Natural killer cell treated with Interleukin-12 subunit alpha and Interleukin-12 subunit beta and Interleukin-15 and Interleukin-18, amount 100 ng/mL, for 72 hours (primary cell): Measurements from ENCODE around the gene ADAP1. TPM values are rescaled to one million over a fixed set of nuclear protein-coding genes. Genes with fewer than 3 reads are reported as not detected.
A peak's percentile ranks its signal among the peaks of the same experiment; 100 is the strongest.
"Not testable (repeated sequence)": the region's sequence is repeated elsewhere in the genome, so short reads cannot be mapped to it uniquely, and the experiment has no call there.

Source experiments
- ATAC-seq, 2 donors: fragments of 150-1000 bp; cut with Tn5 transposase in 1 of 2; sonication (Bioruptor Pico), chemical (Tn5 transposase) in 1 of 2; 2 replicates each; pipeline ENCODE4 v1.10.0; 2021
- DNase-seq: peaks from one replicate; pipeline ENCODE4 v3.0.0; 2022; ENCODE audit warnings: low spot score
- H3K27ac Mint-ChIP-seq, 2 donors: 1 replicate in 1 of 2; 2 replicates in 1 of 2; pipeline ENCODE4 v1.8.0; 2022; ENCODE audit warnings: mixed read lengths in 2 of 2, mild to moderate bottlenecking in 1 of 2, moderate library complexity in 1 of 2
- H3K27me3 Mint-ChIP-seq, 2 donors: 1 replicate in 1 of 2; 2 replicates in 1 of 2; pipeline ENCODE4 v1.8.0; 2022; ENCODE audit warnings: mixed read lengths in 2 of 2
- H3K36me3 Mint-ChIP-seq: one replicate; pipeline ENCODE4 v1.8.0; 2022; ENCODE audit warnings: mixed read lengths
- H3K4me1 Mint-ChIP-seq, 2 donors: 1 replicate in 1 of 2; 2 replicates in 1 of 2; pipeline ENCODE4 v1.8.0; 2022; ENCODE audit warnings: low read depth in 2 of 2, mixed read lengths in 2 of 2, mild to moderate bottlenecking in 1 of 2
- H3K4me3 Mint-ChIP-seq: one replicate; pipeline ENCODE4 v1.8.0; 2022; ENCODE audit warnings: mixed read lengths
- H3K9me3 Mint-ChIP-seq: 2 replicates; pipeline ENCODE4 v1.8.0; 2022; ENCODE audit warnings: mixed read lengths
- total RNA-seq, 2 donors: library from RNA; stranded (reverse); gene quantifications; one replicate each; pipeline ENCODE4 v1.2.3, GENCODE V29; 2022

ADAP1 gene
- total RNA-seq, 2 donors from 2014 or later = 70.6 to 161 TPM

DNA sequence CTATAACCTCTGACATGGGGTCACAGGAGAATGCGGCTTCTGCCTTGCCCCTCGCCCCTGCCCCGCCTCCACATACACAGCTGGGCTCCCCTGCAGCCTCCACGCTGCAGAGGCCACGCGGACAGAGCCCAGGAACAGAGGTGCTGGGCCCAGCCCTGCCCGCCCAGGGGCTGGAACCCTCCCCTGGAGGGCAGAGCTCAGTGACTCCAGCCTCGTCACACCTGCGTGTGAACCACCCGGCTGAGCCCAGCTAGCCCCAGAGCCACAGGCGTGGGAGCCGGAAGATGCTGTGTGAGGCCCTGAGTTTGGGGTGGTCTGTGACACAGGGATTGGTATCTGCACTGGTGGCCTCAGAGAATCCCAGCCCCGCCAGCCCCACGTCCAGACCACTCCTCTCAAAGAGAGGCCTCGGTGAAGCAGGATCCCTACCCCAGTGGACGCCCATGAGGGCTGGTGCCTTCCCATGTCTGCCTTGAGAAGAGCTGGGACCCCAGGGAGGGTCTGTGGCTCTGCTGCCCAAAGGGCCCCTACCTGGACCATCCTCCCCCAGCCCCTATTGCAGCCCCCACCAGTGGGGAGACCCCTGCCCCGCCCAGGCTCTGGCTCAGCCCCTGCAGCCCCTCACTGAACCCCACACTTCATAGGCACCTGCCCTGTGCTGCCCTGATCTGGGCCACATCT, 8.1 kb upstream of the ADAP1 start:
- Mint-ChIP-seq H3K4me1 (peaks cover 20% of the 10 kb centered on the region in 2 donors), H3K27ac (no peak overlapping the region), H3K4me3 (no peak overlapping the region), H3K36me3 (peaks cover 4% of the 10 kb centered on the region), H3K27me3 (no peaks in the 10 kb centered on the region), H3K9me3 (no peaks in the 10 kb centered on the region)
- DNase-seq (no peak), ATAC-seq (peak in 1 of 2 donors; percentile 37)

DNA sequence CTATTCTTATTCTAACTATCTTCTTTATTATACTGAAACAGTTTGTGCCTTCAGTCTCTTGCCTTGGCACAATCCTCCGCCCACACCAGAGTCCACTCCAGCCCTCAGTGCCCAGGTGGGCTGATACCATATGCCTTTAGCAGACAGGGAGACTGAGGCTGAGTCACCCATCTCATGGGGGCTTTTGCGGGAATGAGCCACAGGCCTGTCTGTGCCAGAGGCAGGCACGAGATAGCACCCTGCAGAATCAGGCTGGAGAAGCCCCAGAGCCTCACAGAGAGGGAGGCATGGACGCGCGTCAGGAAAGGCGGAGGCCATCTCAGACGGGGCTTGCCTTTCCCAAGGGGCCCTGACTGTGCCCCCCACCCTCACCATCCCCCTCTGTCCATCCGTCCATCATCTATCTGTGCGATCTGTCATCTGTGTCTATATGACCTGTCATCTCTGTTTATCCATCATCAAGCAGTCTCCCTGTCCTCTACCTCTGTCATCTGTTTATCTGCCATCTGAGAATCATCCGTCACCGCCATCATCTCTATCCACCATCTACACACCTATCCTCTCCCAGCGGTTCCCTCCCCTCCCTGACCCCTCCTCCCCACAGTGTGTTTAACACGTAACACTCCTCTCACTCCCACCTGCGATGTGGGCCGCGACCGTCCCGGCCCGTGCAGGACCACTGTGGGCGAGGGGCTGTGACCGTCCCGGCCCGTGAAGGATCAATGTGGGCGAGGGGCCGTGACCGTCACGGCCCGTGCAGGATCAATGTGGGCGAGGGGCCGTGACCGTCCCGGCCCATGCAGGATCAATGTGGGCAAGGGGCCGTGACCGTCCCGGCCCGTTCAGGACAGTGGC, 7.3 kb upstream of the ADAP1 start:
- Mint-ChIP-seq H3K4me1 (peaks cover 20% of the 10 kb centered on the region in 2 donors), H3K27me3 (no peaks in the 10 kb centered on the region), H3K27ac (no peak overlapping the region), H3K9me3 (no peaks in the 10 kb centered on the region), H3K36me3 (peaks cover 4% of the 10 kb centered on the region), H3K4me3 (no peak overlapping the region)
- ATAC-seq (no peak), DNase-seq (no peak)

DNA sequence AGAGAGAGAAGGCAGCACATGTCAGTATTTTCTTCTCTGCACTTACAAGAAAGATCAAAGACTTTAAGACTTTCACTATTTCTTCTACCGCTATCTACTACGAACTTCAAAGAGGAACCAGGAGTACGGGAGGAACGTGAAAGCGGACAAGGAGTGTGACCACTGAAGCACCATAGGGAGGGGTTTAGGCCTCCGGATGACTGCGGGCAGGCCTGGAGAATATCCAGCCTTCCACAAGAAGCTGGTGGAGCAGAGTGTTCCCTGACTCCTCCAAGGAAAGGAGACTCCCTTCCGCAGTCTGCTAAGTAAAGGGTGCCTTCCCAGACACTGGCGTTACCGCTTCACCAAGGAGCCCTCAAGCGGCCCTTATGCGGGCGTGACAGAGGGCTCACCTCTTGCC, 6.5 kb upstream of the ADAP1 start:
- H3K27me3 Mint-ChIP-seq, H3K4me3 Mint-ChIP-seq, DNase-seq, H3K27ac Mint-ChIP-seq, H3K9me3 Mint-ChIP-seq, ATAC-seq, H3K36me3 Mint-ChIP-seq: not testable (repeated sequence)
- peaks cover 14 to 16% of the 10 kb centered on the region in 2 donors for H3K4me1 Mint-ChIP-seq

DNA sequence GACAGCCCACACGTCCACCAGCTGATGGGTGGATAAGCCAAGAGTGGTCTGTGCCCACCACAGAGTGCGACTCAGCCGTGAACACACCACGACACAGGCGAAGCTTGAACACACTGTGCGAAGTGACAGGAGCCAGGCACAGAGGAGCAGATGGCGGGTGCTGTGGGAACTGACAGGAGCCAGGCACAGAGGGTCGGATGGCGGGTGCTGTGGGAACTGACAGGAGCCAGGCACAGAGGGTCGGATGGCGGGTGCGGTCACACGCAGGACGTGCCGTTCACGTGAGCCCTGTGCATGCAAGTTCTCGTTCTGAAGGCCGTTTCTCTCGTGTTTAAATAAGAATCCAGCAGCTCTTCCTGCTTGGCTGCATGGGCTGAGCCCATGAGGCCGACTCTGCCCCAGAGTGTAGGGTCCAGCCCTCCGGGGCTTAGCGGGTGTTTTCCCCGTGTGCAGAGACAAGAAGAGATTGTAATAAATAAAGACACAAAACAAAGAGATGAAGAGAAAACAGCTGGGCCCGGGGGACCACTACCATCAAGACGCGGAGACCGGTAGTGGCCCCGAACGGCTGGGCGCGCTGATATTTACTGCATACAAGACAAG, 5.9 kb upstream of the ADAP1 start:
- no peak overlapping the region for H3K27ac Mint-ChIP-seq
- H3K36me3 Mint-ChIP-seq = no peaks in the 10 kb centered on the region
- peaks cover 0 to 2% of the 10 kb centered on the region in 2 donors for H3K27me3 Mint-ChIP-seq
- no peak for DNase-seq
- peaks cover 14 to 16% of the 10 kb centered on the region in 2 donors for H3K4me1 Mint-ChIP-seq
- ATAC-seq = no peak
- H3K9me3 Mint-ChIP-seq = no peaks in the 10 kb centered on the region
- H3K4me3 Mint-ChIP-seq = no peak overlapping the region

DNA sequence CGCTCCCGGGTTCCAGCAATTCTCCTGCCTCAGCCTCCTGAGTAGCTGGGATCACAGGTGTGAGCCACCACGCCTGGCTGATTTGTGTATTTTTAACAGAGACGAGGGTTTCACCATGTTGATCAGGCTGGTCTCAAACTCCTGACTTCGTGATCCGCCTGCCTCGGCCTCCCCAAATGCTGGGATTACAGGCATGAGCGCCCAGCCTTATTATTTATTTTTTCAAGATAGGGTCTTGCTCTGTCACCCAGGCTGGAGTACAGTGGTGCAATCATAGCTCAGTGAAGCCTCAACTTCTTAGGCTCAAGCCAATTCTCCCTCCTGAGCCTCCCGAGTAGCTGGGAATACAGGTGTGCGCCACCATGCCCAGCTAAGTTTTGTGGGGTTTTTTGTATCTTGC, 5.3 kb upstream of the ADAP1 start:
- H3K36me3 Mint-ChIP-seq, H3K27me3 Mint-ChIP-seq, H3K9me3 Mint-ChIP-seq, DNase-seq, H3K4me3 Mint-ChIP-seq, H3K27ac Mint-ChIP-seq, ATAC-seq: not testable (repeated sequence)
- H3K4me1 Mint-ChIP-seq = peaks cover 10 to 17% of the 10 kb centered on the region in 2 donors

DNA sequence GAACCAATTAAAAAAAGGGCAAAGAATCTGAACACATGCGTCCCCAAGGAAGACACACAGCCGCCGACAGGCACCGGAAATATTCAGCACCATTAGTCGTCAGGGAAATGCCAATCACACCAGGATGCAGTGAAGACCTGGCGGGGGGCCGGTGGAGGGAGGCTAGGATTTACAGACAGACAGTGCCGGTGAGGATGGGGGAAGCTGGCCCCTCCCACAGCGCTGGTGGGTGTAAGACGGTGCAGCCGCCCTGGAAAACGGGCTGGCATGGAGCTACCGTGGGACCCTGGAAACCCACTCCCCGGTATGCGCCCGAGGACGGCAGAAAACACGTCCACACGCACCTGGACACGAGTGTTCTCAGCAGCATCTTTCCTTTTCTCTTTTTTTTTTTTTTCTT, 4.8 kb upstream of the ADAP1 start:
- no peak overlapping the region for H3K27ac Mint-ChIP-seq
- H3K27me3 Mint-ChIP-seq = peaks cover 0 to 2% of the 10 kb centered on the region in 2 donors
- no peaks in the 10 kb centered on the region for H3K9me3 Mint-ChIP-seq
- peaks cover 10 to 13% of the 10 kb centered on the region in 2 donors for H3K4me1 Mint-ChIP-seq
- H3K36me3 Mint-ChIP-seq = no peaks in the 10 kb centered on the region
- no peak for DNase-seq
- no peak for ATAC-seq
- no peak overlapping the region for H3K4me3 Mint-ChIP-seq

DNA sequence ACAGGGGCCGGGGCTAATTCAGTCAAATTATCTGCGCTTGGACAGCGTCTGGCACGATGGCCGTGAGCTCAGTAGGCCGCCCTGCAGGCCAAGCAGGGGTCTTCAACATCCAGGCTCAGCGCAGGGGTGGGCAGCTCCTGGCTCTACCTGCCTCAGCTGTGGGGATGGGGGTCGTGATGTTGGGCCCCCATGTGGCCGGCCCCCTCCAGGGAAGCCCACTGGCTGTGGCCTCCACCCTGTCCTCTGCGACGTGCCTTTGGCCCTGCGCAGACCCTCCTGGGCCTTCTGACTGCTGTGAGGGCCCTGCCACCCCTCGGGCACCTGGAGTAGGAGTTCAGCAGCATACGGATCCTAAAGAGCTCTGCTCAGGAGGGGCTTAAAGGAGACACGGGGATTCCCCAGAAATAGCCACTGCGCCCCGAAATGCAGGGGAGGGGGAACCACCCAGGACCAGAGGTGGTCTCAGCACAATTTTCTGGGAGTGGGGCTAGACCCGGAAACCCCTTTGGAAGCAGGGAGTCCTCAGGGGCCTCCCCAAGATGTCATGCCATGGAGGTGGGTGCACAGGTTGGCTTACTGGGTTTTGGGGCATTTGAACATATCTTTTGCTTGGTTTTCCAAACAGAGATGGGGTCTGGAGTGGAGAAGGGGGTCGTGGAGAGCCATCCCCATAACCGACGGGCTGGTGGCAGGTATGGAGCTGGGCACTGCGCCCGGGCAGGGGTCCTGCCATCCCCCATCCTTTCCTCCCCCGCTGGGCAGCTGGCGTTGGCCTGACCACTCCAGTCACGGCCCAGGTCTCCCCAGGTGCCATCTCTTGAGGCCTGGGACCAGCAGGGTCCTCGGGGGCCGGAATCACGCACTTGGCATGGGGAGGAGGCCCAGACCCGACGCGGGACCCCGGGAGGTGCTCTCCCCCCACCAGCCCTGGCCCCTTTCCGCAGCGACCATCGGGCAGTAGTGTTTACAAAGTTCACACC, 4.0 kb upstream of the ADAP1 start:
- Mint-ChIP-seq H3K9me3 (no peaks in the 10 kb centered on the region), H3K27ac (no peak overlapping the region), H3K36me3 (no peaks in the 10 kb centered on the region), H3K27me3 (peaks cover 0 to 2% of the 10 kb centered on the region in 2 donors), H3K4me3 (no peak overlapping the region), H3K4me1 (peaks cover 7% of the 10 kb centered on the region in 2 donors)
- DNase-seq (peak; percentile 58), ATAC-seq (no peak)

DNA sequence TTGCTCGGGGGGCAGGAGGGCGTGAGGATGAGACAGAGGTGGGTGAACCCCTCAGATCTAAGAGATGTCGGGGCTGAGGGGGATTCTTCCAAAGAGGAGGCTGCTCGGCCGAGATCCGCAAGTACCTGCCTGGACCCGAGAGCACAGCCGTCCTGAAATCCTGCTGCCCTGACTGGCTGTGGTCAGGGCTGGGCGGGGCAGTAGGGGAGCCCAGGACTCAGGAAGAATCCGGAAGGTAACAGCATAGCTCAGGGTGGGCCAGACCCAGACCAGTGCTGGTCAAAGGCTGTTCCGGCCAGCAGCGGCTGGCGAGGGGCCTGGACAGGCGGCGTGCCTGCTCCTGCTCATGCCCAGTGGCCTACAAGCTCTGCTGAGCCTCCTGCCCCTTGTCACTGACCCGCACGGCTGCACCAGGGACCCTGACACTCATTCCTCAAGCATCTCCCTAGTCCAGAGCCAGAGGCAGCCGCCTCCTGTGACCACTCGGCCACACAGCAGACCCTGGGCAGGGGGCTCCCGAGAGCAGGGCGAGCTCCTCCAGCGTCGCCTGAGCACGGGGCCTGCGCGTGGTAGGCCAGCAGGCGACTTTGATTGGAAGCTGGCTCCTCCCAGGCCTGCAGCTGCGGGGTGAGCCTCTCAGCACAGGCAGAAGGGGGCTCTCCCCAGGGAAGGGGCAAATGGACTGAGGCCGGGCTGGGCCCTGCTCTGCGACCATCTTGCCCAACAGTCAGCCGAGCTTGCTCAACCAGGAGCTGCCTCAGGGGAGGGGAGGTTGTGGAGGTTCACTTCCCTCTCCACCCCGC, 3.1 kb upstream of the ADAP1 start:
- H3K27ac Mint-ChIP-seq = no peak overlapping the region
- ATAC-seq = no peak
- H3K9me3 Mint-ChIP-seq = no peaks in the 10 kb centered on the region
- no peaks in the 10 kb centered on the region for H3K36me3 Mint-ChIP-seq
- DNase-seq = peak; percentile 59
- H3K4me3 Mint-ChIP-seq = no peak overlapping the region
- peaks cover 0 to 2% of the 10 kb centered on the region in 2 donors for H3K27me3 Mint-ChIP-seq
- H3K4me1 Mint-ChIP-seq = peaks cover 5 to 6% of the 10 kb centered on the region in 2 donors

DNA sequence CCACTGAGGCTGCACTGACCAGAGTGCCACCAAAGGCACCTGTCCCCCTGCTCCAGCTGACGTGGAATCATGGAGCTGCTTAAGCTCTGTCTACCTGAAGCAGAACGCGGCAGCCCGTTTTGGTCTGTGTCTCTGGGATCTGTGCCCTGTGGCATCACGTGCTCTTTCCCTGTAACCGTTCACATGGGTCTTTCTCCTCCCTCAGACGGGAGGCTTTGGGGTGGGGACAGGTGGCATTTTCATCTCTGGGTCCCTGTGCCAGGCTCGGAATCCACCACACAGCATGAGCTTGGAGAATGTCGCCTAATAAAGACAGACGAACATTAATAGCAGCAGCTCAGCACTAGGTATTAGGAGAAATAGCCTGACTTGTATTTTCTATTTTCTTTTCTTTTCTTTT, 1.6 kb upstream of the ADAP1 start:
- ATAC-seq = no peak
- H3K4me3 Mint-ChIP-seq = peak overlapping the region; percentile 66
- no peak overlapping the region for H3K27ac Mint-ChIP-seq
- no peaks in the 10 kb centered on the region for H3K36me3 Mint-ChIP-seq
- H3K27me3 Mint-ChIP-seq = peaks cover 0 to 2% of the 10 kb centered on the region in 2 donors
- H3K9me3 Mint-ChIP-seq = no peaks in the 10 kb centered on the region
- H3K4me1 Mint-ChIP-seq = peaks cover 0 to 11% of the 10 kb centered on the region in 2 donors
- no peak for DNase-seq

DNA sequence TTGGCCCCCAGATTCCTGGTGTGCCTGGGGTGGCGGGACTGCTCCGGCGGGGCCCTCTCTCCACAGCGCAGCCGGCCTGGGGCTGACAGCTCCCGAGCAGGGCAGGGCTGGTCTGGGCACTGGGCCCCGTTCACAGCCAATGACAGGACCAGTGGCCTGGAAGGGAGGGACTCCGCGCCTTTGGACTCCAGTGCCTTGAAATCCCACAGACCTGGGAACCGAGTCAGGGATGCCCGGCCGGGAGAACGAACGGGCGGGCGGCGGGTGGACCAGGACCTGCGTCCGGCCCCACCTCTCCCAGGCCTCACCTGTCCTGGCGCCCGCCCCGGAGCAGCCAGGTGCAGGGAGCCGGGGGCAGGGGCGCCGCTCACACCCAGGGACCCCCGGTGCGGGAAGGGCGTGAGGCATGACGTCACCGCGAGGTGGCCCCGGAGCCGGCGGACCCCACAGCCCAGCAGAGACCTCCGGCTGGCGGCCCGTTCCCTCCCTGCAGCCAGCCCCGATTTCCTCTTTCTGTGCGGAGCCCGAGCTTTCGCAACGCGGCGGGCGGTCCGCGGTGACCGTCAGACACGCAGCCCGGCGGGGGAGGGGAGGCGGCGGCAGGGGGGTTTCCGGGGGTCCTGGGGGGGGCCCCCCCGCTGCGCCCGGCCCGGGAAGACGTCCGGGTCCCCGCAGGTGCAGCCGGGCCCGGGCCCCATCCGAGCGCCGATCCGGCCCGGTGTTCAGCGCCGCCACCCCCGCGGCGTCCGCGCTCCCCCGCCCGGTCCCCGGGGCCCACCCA, 743 bp downstream of the ADAP1 start:
- Mint-ChIP-seq H3K4me3 (peak overlapping the region; percentile 38), H3K27ac (no peak overlapping the region), H3K36me3 (no peaks in the 10 kb centered on the region), H3K27me3 (peaks cover 0 to 2% of the 10 kb centered on the region in 2 donors), H3K9me3 (no peaks in the 10 kb centered on the region), H3K4me1 (peaks cover 4 to 31% of the 10 kb centered on the region in 2 donors)
- DNase-seq (peak; percentile 84), ATAC-seq (peak; percentile 61 to 68)

DNA sequence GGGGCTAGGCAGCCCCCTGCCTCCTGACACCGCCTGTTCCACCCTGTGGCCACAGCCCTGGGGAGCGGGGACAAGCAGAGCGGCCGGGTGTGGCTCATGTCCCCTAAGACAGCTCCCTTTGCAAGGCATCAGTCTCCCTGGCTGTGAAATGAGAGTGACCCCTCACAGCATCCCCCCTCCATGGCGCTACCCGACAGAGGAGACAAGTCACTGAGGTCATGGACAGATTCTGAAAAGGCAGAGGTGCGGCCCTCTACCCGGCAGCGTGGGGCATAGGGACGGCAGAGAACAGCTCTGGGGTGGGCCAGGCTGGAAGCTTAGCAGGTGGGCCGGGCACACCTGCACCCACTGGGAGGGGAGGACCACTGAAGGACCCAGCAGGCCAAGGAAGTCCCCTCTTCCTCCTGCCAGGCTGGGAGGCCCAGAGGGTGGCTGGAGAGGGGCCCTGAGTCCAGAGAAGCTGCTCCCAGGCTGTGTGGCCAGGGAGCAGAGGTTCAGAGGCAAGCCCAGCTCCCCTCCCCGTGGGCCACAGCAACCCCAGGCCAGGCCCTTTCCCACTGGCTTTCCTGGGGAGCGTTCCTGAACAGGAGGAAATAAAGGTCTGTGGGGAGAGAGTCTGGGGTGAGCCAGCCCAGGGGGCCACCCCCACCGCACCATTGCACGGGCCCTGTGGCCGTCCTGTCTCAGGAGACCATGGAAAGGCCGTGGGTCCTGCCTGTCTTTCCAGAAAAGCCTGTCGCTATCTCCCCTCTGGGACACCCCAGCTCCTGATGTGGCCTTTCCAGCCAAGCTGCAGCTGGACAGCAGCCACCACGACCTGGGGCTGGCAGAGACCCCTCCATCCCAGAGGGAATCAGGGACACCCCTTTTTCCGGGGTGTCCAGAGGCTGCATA, 1.7 kb downstream of the ADAP1 start:
- ATAC-seq (no peak), DNase-seq (peak; percentile 60)
- H3K27ac Mint-ChIP-seq = peak overlapping the region in 1 of 2 donors; percentile 80
- no peaks in the 10 kb centered on the region for H3K36me3 Mint-ChIP-seq
- peaks cover 4 to 37% of the 10 kb centered on the region in 2 donors for H3K4me1 Mint-ChIP-seq
- H3K4me3 Mint-ChIP-seq = peak overlapping the region; percentile 48
- no peaks in the 10 kb centered on the region for H3K9me3 Mint-ChIP-seq
- peaks cover 0 to 2% of the 10 kb centered on the region in 2 donors for H3K27me3 Mint-ChIP-seq
